Esophagus squamous epithelium (tissue), 4 donors: ENCODE results near the gene PXDC1.

Experiments used
- POLR2A ChIP-seq, 4 donors: fragments of 450-650 bp; IDR thresholded peaks; one replicate each; pipeline ENCODE4 v1.6.1; 2017; ENCODE audit warnings: antibody characterized with exemption in 4 of 4, mild to moderate bottlenecking in 4 of 4, moderate library complexity in 3 of 4
- TF ChIP-seq, protein P1 (sequence below), 6 experiments: fragments of 450-650 bp in 4 of 6; fragments of 200-600 bp in 2 of 6; sonication (generic) in 2 of 6; IDR thresholded peaks; one replicate each; pipeline ENCODE4 v1.5.1; 2016 to 2019; ENCODE audit warnings: antibody characterized with exemption in 6 of 6, mild to moderate bottlenecking in 4 of 6, moderate library complexity in 4 of 6

GRCh38 chr6:3737831-3738210 lies 13.7 kb downstream of the PXDC1 start:
- TF ChIP-seq POLR2A (IDR thresholded peaks at IDR 0.05) = no peak
- TF ChIP-seq, protein P1, sequence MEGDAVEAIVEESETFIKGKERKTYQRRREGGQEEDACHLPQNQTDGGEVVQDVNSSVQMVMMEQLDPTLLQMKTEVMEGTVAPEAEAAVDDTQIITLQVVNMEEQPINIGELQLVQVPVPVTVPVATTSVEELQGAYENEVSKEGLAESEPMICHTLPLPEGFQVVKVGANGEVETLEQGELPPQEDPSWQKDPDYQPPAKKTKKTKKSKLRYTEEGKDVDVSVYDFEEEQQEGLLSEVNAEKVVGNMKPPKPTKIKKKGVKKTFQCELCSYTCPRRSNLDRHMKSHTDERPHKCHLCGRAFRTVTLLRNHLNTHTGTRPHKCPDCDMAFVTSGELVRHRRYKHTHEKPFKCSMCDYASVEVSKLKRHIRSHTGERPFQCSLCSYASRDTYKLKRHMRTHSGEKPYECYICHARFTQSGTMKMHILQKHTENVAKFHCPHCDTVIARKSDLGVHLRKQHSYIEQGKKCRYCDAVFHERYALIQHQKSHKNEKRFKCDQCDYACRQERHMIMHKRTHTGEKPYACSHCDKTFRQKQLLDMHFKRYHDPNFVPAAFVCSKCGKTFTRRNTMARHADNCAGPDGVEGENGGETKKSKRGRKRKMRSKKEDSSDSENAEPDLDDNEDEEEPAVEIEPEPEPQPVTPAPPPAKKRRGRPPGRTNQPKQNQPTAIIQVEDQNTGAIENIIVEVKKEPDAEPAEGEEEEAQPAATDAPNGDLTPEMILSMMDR (IDR thresholded peaks at IDR 0.05) = no peak
